ENCODE data around the gene FNDC7. TPM values are rescaled to one million over a fixed set of nuclear protein-coding genes. Genes with fewer than 3 reads are reported as not detected.

FNDC7 gene
- total and polyA plus RNA-seq, 9 of the 15 experiments (the other 6 are each of a cell fraction or from before 2014, with no cell fraction given), result not detected

DNA sequence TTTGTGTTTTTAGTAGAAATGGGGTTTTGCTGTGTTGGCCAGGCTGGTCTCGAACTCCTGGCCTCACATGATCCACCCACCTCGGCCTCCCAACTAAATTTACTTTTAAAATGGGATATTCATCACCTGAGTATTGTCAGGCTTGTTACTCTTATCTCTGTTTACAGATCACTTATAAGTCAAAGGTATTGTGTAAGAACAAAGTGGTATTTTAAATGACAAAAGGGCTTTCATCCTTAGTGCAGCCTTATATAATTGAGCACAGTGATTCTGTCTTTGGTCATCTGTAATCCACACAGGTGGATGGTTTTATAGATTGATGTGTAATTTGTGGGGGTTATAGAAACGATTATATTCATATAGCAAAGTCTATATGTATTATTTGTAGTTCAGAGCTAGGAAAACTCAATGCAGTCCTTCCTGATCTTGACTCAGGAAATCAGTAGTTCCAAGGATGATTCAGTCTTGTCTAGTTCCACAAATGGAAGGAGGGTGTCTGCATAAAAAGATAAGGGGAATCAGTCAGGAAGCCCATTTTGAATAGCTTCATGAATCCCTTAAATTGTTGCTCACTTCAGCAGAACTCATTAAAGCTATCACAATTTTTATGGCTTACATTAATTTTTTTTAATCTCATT, 68.3 kb downstream of the FNDC7 start (continued):
- TF ChIP-seq, protein P1, sequence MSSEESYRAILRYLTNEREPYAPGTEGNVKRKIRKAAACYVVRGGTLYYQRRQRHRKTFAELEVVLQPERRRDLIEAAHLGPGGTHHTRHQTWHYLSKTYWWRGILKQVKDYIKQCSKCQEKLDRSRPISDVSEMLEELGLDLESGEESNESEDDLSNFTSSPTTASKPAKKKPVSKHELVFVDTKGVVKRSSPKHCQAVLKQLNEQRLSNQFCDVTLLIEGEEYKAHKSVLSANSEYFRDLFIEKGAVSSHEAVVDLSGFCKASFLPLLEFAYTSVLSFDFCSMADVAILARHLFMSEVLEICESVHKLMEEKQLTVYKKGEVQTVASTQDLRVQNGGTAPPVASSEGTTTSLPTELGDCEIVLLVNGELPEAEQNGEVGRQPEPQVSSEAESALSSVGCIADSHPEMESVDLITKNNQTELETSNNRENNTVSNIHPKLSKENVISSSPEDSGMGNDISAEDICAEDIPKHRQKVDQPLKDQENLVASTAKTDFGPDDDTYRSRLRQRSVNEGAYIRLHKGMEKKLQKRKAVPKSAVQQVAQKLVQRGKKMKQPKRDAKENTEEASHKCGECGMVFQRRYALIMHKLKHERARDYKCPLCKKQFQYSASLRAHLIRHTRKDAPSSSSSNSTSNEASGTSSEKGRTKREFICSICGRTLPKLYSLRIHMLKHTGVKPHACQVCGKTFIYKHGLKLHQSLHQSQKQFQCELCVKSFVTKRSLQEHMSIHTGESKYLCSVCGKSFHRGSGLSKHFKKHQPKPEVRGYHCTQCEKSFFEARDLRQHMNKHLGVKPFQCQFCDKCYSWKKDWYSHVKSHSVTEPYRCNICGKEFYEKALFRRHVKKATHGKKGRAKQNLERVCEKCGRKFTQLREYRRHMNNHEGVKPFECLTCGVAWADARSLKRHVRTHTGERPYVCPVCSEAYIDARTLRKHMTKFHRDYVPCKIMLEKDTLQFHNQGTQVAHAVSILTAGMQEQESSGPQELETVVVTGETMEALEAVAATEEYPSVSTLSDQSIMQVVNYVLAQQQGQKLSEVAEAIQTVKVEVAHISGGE (CRISPR knock-in tag; IDR thresholded peaks at IDR 0.05), result no peak
- TF ChIP-seq, protein P2, sequence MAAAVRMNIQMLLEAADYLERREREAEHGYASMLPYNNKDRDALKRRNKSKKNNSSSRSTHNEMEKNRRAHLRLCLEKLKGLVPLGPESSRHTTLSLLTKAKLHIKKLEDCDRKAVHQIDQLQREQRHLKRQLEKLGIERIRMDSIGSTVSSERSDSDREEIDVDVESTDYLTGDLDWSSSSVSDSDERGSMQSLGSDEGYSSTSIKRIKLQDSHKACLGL (CRISPR knock-in tag; IDR thresholded peaks at IDR 0.05; ENCODE audit: borderline replicate concordance, poor library complexity, severe bottlenecking), result no peak
- TF ChIP-seq EP300 (IDR thresholded peaks at IDR 0.05; ENCODE audit: low read length), result peak; percentile 57; the same call in 1 of the 2 replicates
- no peak for TF ChIP-seq ZNF551 (CRISPR knock-in tag; IDR thresholded peaks at IDR 0.05)
- no peak for TF ChIP-seq BACH1 (tag; IDR thresholded peaks at IDR 0.05)
- TF ChIP-seq, protein P3, sequence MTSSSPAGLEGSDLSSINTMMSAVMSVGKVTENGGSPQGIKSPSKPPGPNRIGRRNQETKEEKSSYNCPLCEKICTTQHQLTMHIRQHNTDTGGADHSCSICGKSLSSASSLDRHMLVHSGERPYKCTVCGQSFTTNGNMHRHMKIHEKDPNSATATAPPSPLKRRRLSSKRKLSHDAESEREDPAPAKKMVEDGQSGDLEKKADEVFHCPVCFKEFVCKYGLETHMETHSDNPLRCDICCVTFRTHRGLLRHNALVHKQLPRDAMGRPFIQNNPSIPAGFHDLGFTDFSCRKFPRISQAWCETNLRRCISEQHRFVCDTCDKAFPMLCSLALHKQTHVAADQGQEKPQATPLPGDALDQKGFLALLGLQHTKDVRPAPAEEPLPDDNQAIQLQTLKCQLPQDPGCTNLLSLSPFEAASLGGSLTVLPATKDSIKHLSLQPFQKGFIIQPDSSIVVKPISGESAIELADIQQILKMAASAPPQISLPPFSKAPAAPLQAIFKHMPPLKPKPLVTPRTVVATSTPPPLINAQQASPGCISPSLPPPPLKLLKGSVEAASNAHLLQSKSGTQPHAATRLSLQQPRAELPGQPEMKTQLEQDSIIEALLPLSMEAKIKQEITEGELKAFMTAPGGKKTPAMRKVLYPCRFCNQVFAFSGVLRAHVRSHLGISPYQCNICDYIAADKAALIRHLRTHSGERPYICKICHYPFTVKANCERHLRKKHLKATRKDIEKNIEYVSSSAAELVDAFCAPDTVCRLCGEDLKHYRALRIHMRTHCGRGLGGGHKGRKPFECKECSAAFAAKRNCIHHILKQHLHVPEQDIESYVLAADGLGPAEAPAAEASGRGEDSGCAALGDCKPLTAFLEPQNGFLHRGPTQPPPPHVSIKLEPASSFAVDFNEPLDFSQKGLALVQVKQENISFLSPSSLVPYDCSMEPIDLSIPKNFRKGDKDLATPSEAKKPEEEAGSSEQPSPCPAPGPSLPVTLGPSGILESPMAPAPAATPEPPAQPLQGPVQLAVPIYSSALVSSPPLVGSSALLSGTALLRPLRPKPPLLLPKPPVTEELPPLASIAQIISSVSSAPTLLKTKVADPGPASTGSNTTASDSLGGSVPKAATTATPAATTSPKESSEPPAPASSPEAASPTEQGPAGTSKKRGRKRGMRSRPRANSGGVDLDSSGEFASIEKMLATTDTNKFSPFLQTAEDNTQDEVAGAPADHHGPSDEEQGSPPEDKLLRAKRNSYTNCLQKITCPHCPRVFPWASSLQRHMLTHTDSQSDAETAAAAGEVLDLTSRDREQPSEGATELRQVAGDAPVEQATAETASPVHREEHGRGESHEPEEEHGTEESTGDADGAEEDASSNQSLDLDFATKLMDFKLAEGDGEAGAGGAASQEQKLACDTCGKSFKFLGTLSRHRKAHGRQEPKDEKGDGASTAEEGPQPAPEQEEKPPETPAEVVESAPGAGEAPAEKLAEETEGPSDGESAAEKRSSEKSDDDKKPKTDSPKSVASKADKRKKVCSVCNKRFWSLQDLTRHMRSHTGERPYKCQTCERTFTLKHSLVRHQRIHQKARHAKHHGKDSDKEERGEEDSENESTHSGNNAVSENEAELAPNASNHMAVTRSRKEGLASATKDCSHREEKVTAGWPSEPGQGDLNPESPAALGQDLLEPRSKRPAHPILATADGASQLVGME (CRISPR knock-in tag; IDR thresholded peaks at IDR 0.05), result no peak
- TF ChIP-seq ETS1 (conservative IDR thresholded peaks at IDR 0.05; ENCODE audit: control insufficient read depth, low read depth, low read length), result no peak
- no peak for TF ChIP-seq CREB1 (IDR thresholded peaks at IDR 0.05)
- no peak for TF ChIP-seq CREB1 (CRISPR knock-in tag; IDR thresholded peaks at IDR 0.05)
- no peak for TF ChIP-seq CREM (IDR thresholded peaks at IDR 0.05; ENCODE audit: low read depth)
- peak; percentile 33; the same call in 1 of the 2 replicates for TF ChIP-seq STAT5A (IDR thresholded peaks at IDR 0.05; ENCODE audit: borderline replicate concordance, low read length)
- TF ChIP-seq MEF2A (IDR thresholded peaks at IDR 0.05; ENCODE audit: control insufficient read depth, low read depth, low read length), result peak; percentile 12; the same call in 1 of the 2 replicates
- TF ChIP-seq ZFPM2 (CRISPR knock-in tag; IDR thresholded peaks at IDR 0.05), result no peak
- peak; percentile 69 for TF ChIP-seq CBFA2T2 (conservative IDR thresholded peaks at IDR 0.05)
- no peak for TF ChIP-seq ZNF586 (CRISPR knock-in tag; conservative IDR thresholded peaks at IDR 0.05)
- TF ChIP-seq POLR3A (IDR thresholded peaks at IDR 0.05; ENCODE audit: borderline replicate concordance, extremely low read depth, insufficient read depth, insufficient read length), result no peak
- no peak for TF ChIP-seq MTA3 (IDR thresholded peaks at IDR 0.05; ENCODE audit: borderline replicate concordance)
